ENCODE measurements around the gene UCHL5. TPM values are rescaled to one million over a fixed set of nuclear protein-coding genes. Genes with fewer than 3 reads are reported as not detected.

Gene UCHL5
- total RNA-seq, 4 donors from 2014 or later, result 26.0 to 40.6 (median 30.7) TPM

DNA sequence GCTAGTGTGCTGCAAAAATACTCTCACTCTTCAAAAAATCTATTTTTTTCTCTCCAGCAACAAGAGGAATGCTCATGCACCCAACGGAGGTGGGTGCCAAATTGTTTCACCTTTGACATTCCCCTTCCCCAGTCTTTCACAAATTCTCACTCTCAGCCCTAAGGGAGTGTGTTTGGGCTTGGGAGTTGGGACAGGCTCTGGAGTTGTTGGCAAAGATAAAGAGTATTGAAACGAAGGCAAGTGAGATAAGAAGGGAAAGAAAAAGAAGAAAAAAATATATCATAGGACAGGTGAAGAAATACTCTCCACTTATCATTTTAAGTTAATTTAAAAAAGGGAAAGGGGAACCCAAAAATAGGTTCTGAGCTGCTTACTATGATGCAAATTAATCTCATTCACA lies 82.6 kb downstream of the UCHL5 start:
- Histone ChIP-seq H3K36me3 (no peaks in the 10 kb centered on the region), H3K27ac (no peak overlapping the region), H3K4me1 (no peaks in the 10 kb centered on the region), H3K4me3 (no peak overlapping the region), H3K9me3 (no peaks in the 10 kb centered on the region), H3K27me3 (no peaks in the 10 kb centered on the region)
- intact Hi-C loops (cut with DNase I; ENCODE audit: low total_unique reads) (no loop called here), in situ Hi-C loops (cut with MboI; ENCODE audit: low sequenced_read_pairs in 4 of 4) (no loop called here)
- no peak for TF ChIP-seq POLR2A (IDR thresholded peaks at IDR 0.05)
- TF ChIP-seq, protein P1, sequence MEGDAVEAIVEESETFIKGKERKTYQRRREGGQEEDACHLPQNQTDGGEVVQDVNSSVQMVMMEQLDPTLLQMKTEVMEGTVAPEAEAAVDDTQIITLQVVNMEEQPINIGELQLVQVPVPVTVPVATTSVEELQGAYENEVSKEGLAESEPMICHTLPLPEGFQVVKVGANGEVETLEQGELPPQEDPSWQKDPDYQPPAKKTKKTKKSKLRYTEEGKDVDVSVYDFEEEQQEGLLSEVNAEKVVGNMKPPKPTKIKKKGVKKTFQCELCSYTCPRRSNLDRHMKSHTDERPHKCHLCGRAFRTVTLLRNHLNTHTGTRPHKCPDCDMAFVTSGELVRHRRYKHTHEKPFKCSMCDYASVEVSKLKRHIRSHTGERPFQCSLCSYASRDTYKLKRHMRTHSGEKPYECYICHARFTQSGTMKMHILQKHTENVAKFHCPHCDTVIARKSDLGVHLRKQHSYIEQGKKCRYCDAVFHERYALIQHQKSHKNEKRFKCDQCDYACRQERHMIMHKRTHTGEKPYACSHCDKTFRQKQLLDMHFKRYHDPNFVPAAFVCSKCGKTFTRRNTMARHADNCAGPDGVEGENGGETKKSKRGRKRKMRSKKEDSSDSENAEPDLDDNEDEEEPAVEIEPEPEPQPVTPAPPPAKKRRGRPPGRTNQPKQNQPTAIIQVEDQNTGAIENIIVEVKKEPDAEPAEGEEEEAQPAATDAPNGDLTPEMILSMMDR (IDR thresholded peaks at IDR 0.05 in 4 of 5, conservative IDR thresholded peaks at IDR 0.05 in 1 of 5), result no peak
- DNase-seq (no peak), ATAC-seq (no peak)

DNA sequence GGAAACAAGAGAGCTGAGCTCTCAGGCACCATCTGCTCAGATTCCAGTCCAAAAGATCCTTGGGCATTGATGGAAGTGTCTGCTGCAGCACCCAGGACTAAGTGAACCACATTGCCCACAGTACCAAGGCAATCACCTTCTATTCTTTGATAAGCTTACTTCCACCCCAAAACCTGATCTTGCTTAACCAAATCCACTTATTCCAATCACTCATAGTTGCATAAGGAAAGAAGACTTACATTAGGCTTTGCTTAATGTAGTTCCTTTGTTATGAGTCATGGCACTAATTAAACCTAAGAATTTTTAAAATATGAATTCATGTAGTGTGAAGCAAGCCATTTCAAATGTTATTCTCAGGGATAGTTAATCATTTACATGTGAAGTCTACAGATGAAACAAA lies 84.5 kb downstream of the UCHL5 start:
- Histone ChIP-seq H3K4me1 (no peaks in the 10 kb centered on the region), H3K27ac (no peak overlapping the region), H3K27me3 (no peaks in the 10 kb centered on the region), H3K9me3 (no peaks in the 10 kb centered on the region), H3K4me3 (no peak overlapping the region), H3K36me3 (no peaks in the 10 kb centered on the region)
- TF ChIP-seq, protein P1 (IDR thresholded peaks at IDR 0.05 in 4 of 5, conservative IDR thresholded peaks at IDR 0.05 in 1 of 5), result no peak
- no peak for TF ChIP-seq POLR2A (IDR thresholded peaks at IDR 0.05)
- intact Hi-C loops (cut with DNase I; ENCODE audit: low total_unique reads), result no loop called here
- ATAC-seq (no peak), DNase-seq (no peak)
- in situ Hi-C loops (cut with MboI; ENCODE audit: low sequenced_read_pairs in 4 of 4), result no loop called here

DNA sequence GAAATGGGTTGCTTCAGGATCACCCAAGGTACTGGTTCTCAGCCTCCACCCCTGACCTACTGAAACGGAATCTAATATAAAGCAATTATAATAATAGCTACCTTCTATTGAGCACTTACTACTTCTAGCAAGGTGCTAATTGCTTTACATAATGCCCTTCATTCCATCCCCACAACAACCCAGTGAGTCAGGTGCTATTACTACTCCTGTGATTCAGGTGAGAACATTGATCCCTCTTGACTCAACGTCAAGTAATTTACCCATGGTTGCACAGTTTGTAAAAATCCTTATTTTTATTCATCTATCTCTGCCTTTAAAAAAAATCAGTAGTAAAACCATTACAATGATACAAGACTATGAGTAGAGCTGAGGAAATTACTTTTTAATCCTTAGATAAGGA lies 85.2 kb downstream of the UCHL5 start:
- ATAC-seq (no peak), DNase-seq (no peak)
- Histone ChIP-seq H3K36me3 (no peaks in the 10 kb centered on the region), H3K4me3 (no peak overlapping the region), H3K27me3 (no peaks in the 10 kb centered on the region), H3K9me3 (no peaks in the 10 kb centered on the region), H3K4me1 (no peaks in the 10 kb centered on the region), H3K27ac (no peak overlapping the region)
- TF ChIP-seq, protein P1 (IDR thresholded peaks at IDR 0.05 in 4 of 5, conservative IDR thresholded peaks at IDR 0.05 in 1 of 5), result no peak
- TF ChIP-seq POLR2A (IDR thresholded peaks at IDR 0.05), result no peak
- intact Hi-C loops (cut with DNase I; ENCODE audit: low total_unique reads) (no loop called here), in situ Hi-C loops (cut with MboI; ENCODE audit: low sequenced_read_pairs in 4 of 4) (no loop called here)

- no peaks in the 10 kb centered on the region for H3K36me3 ChIP-seq
- TF ChIP-seq POLR2A (IDR thresholded peaks at IDR 0.05), result no peak
- TF ChIP-seq, protein P1 (IDR thresholded peaks at IDR 0.05 in 4 of 5, conservative IDR thresholded peaks at IDR 0.05 in 1 of 5), result no peak
- no peak for DNase-seq
- H3K27me3 ChIP-seq, result no peaks in the 10 kb centered on the region
- in situ Hi-C loops (cut with MboI; ENCODE audit: low sequenced_read_pairs in 4 of 4) (no loop called here), intact Hi-C loops (cut with DNase I; ENCODE audit: low total_unique reads) (no loop called here)
- H3K4me1 ChIP-seq, result no peaks in the 10 kb centered on the region
- no peak overlapping the region for H3K4me3 ChIP-seq
- H3K27ac ChIP-seq, result no peak overlapping the region
- H3K9me3 ChIP-seq, result no peaks in the 10 kb centered on the region
- no peak for ATAC-seq
These were observed 86.0 kb downstream of the UCHL5 start for GRCh38 chr1:192973202-192973601.

DNA sequence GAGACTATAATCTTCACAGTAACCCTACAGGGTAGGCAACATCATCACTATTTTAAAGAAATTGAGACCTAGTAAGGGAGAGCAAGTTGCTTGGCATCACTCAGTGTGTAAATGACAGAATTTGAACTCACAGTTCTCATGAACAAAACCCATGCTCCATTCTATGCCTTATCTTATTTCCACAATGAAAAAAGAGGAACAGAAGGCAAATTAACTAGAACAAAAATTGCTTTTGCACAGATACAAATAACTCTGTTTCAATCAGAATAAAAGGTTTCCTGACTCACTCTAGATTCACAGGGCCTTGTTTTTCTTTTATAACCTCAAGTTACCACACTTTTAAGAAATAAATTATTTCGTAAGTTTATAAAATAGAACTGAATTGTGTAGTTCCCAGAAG lies 90.1 kb downstream of the UCHL5 start:
- Histone ChIP-seq H3K36me3 (no peaks in the 10 kb centered on the region), H3K27ac (no peak overlapping the region), H3K4me3 (no peak overlapping the region), H3K9me3 (no peaks in the 10 kb centered on the region), H3K4me1 (no peaks in the 10 kb centered on the region), H3K27me3 (no peaks in the 10 kb centered on the region)
- ATAC-seq, result no peak
- intact Hi-C loops (cut with DNase I; ENCODE audit: low total_unique reads), result no loop called here
- in situ Hi-C loops (cut with MboI; ENCODE audit: low sequenced_read_pairs in 4 of 4), result no loop called here
- no peak for DNase-seq
- no peak for TF ChIP-seq POLR2A (IDR thresholded peaks at IDR 0.05)
- TF ChIP-seq, protein P1 (IDR thresholded peaks at IDR 0.05 in 4 of 5, conservative IDR thresholded peaks at IDR 0.05 in 1 of 5), result no peak
